ENCODE measurements around the gene RAB31. TPM values are rescaled to one million over a fixed set of nuclear protein-coding genes. Genes with fewer than 3 reads are reported as not detected.

Gene RAB31
- total and polyA plus RNA-seq, 8 donors = 1.4 to 28.2 (median 4.5) TPM

- intact Hi-C loops (cut with DNase I) = loop anchor here in 1 of 3 donors (10.0 kb wide), 1 partner anchor 127 kb away; no protein-coding TSS in a partner anchor
- H3K4me3 ChIP-seq = no peak overlapping the region
- no peaks in the 10 kb centered on the region for H3K9me3 ChIP-seq
- ATAC-seq = no peak
- no peak overlapping the region for H3K27ac ChIP-seq
- DNase-seq = no peak
- no peak for FAIRE-seq
- H3K4me1 ChIP-seq = no peaks in the 10 kb centered on the region
- H3K27me3 ChIP-seq = no peaks in the 10 kb centered on the region
- 68 to 69% methylated on average over 7 of the region's 7 CpGs for WGBS, 2 donors
- H3K36me3 ChIP-seq = no peaks in the 10 kb centered on the region
- TF ChIP-seq, protein P1, sequence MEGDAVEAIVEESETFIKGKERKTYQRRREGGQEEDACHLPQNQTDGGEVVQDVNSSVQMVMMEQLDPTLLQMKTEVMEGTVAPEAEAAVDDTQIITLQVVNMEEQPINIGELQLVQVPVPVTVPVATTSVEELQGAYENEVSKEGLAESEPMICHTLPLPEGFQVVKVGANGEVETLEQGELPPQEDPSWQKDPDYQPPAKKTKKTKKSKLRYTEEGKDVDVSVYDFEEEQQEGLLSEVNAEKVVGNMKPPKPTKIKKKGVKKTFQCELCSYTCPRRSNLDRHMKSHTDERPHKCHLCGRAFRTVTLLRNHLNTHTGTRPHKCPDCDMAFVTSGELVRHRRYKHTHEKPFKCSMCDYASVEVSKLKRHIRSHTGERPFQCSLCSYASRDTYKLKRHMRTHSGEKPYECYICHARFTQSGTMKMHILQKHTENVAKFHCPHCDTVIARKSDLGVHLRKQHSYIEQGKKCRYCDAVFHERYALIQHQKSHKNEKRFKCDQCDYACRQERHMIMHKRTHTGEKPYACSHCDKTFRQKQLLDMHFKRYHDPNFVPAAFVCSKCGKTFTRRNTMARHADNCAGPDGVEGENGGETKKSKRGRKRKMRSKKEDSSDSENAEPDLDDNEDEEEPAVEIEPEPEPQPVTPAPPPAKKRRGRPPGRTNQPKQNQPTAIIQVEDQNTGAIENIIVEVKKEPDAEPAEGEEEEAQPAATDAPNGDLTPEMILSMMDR (IDR thresholded peaks at IDR 0.05) = no peak
Measured at GRCh38 chr18:9711361-9712129, 3.4 kb downstream of the RAB31 start.

- WGBS, 2 donors = 46 to 59% methylated on average over 5 of the region's 5 CpGs
- ATAC-seq (no peak), FAIRE-seq (no peak), DNase-seq (no peak)
- Histone ChIP-seq H3K27me3 (no peaks in the 10 kb centered on the region), H3K4me3 (no peak overlapping the region), H3K4me1 (no peaks in the 10 kb centered on the region), H3K27ac (no peak overlapping the region), H3K36me3 (no peaks in the 10 kb centered on the region), H3K9me3 (no peaks in the 10 kb centered on the region)
- TF ChIP-seq, protein P1 (IDR thresholded peaks at IDR 0.05) = no peak
- intact Hi-C loops (cut with DNase I) = loop anchor here in 1 of 3 donors (10.0 kb wide), 1 partner anchor 127 kb away; no protein-coding TSS in a partner anchor
Measured at GRCh38 chr18:9712130-9712577, 4.1 kb downstream of the RAB31 start.

- ATAC-seq (peak in 1 of 4 donors; percentile 6), FAIRE-seq (no peak), DNase-seq (no peak)
- TF ChIP-seq, protein P1 (IDR thresholded peaks at IDR 0.05) = no peak
- intact Hi-C loops (cut with DNase I) = loop anchor here in 1 of 3 donors (10.0 kb wide), 1 partner anchor 128 kb away; no protein-coding TSS in a partner anchor
- Histone ChIP-seq H3K36me3 (no peaks in the 10 kb centered on the region), H3K4me3 (no peak overlapping the region), H3K4me1 (no peaks in the 10 kb centered on the region), H3K9me3 (no peaks in the 10 kb centered on the region), H3K27me3 (no peaks in the 10 kb centered on the region), H3K27ac (no peak overlapping the region)
- WGBS, 2 donors = 72 to 75% methylated on average over 3 of the region's 3 CpGs
Measured at GRCh38 chr18:9712611-9713010, 4.5 kb downstream of the RAB31 start.

GRCh38 chr18:9714266-9715087, 6.4 kb downstream of the RAB31 start:
- no peaks in the 10 kb centered on the region for H3K36me3 ChIP-seq
- ATAC-seq = no peak
- no peaks in the 10 kb centered on the region for H3K27me3 ChIP-seq
- no peaks in the 10 kb centered on the region for H3K4me1 ChIP-seq
- no peak overlapping the region for H3K4me3 ChIP-seq
- intact Hi-C loops (cut with DNase I) = loop anchor here in 1 of 3 donors (10.0 kb wide), 1 partner anchor 130 kb away; no protein-coding TSS in a partner anchor
- no peak overlapping the region for H3K27ac ChIP-seq
- no peak for DNase-seq
- no peak for FAIRE-seq
- TF ChIP-seq, protein P1 (IDR thresholded peaks at IDR 0.05) = no peak
- WGBS, 2 donors = 87 to 92% methylated on average over 10 of the region's 10 CpGs
- H3K9me3 ChIP-seq = no peaks in the 10 kb centered on the region

Data from pancreas (tissue), 10 donors.